ENCODE measurements around the gene SKOR2.

The SKOR2 gene

GRCh38 chr18:47235096-47235495 is 16.4 kb downstream of the SKOR2 start:
- TF ChIP-seq CTCF (IDR thresholded peaks at IDR 0.05; ENCODE audit: control insufficient read depth, insufficient read depth, low read depth, low read length, missing control alignments): no peak
- DNase-seq (ENCODE audit: low read depth): no peak
- H3K4me3 ChIP-seq (ENCODE audit: control insufficient read depth, low read depth, low read length): no peak overlapping the region

- H3K4me3 ChIP-seq (ENCODE audit: control insufficient read depth, low read depth, low read length): no peak overlapping the region
- DNase-seq (ENCODE audit: low read depth): no peak
- no peak for TF ChIP-seq CTCF (IDR thresholded peaks at IDR 0.05; ENCODE audit: control insufficient read depth, insufficient read depth, low read depth, low read length, missing control alignments)
These were observed 24.8 kb downstream of the SKOR2 start for GRCh38 chr18:47226660-47227059.

- peak; percentile 61 for TF ChIP-seq CTCF (IDR thresholded peaks at IDR 0.05; ENCODE audit: control insufficient read depth, insufficient read depth, low read depth, low read length, missing control alignments)
- no peak overlapping the region for H3K4me3 ChIP-seq (ENCODE audit: control insufficient read depth, low read depth, low read length)
- DNase-seq (ENCODE audit: low read depth): peak; percentile 20
These were observed 35.8 kb downstream of the SKOR2 start for GRCh38 chr18:47215554-47216138.

- no peak for DNase-seq (ENCODE audit: low read depth)
- no peak overlapping the region for H3K4me3 ChIP-seq (ENCODE audit: control insufficient read depth, low read depth, low read length)
- TF ChIP-seq CTCF (IDR thresholded peaks at IDR 0.05; ENCODE audit: control insufficient read depth, insufficient read depth, low read depth, low read length, missing control alignments): no peak
These were observed 42.3 kb downstream of the SKOR2 start for GRCh38 chr18:47209171-47209570.

- H3K4me3 ChIP-seq (ENCODE audit: control insufficient read depth, low read depth, low read length): no peak overlapping the region
- no peak for TF ChIP-seq CTCF (IDR thresholded peaks at IDR 0.05; ENCODE audit: control insufficient read depth, insufficient read depth, low read depth, low read length, missing control alignments)
- no peak for DNase-seq (ENCODE audit: low read depth)
These were observed 44.4 kb downstream of the SKOR2 start for GRCh38 chr18:47206945-47207637.

- DNase-seq (ENCODE audit: low read depth): no peak
- peak; percentile 90 for TF ChIP-seq CTCF (IDR thresholded peaks at IDR 0.05; ENCODE audit: control insufficient read depth, insufficient read depth, low read depth, low read length, missing control alignments)
- no peak overlapping the region for H3K4me3 ChIP-seq (ENCODE audit: control insufficient read depth, low read depth, low read length)
These were observed 46.4 kb downstream of the SKOR2 start for GRCh38 chr18:47204908-47205522.
